ENCODE results near the gene MICAL2.

The MICAL2 gene

GRCh38 chr11:12271241-12271640, 160.9 kb downstream of the MICAL2 start:
- Histone ChIP-seq H3K9ac (ENCODE audit: low read length) (no peak overlapping the region), H3K9me3 (ENCODE audit: low read length) (no peaks in the 10 kb centered on the region), H3K27ac (ENCODE audit: low read depth, low read length) (no peak overlapping the region), H3K27me3 (ENCODE audit: control insufficient read depth in 1 of 2, insufficient read depth in 2 of 2, low read length in 2 of 2) (no peaks in the 10 kb centered on the region), H3K4me3 (ENCODE audit: low read depth in 1 of 2, low read length in 2 of 2) (no peak overlapping the region), H3K36me3 (ENCODE audit: insufficient read depth, low read length) (no peaks in the 10 kb centered on the region), H3K4me1 (ENCODE audit: insufficient read depth, low read length) (peaks cover 30% of the 10 kb centered on the region)

- peaks cover 30% of the 10 kb centered on the region for H3K4me1 ChIP-seq (ENCODE audit: insufficient read depth, low read length)
- H3K27ac ChIP-seq (ENCODE audit: low read depth, low read length) = no peak overlapping the region
- H3K9ac ChIP-seq (ENCODE audit: low read length) = no peak overlapping the region
- H3K9me3 ChIP-seq (ENCODE audit: low read length) = no peaks in the 10 kb centered on the region
- no peaks in the 10 kb centered on the region for H3K36me3 ChIP-seq (ENCODE audit: insufficient read depth, low read length)
- no peaks in the 10 kb centered on the region for H3K27me3 ChIP-seq (ENCODE audit: control insufficient read depth in 1 of 2, insufficient read depth in 2 of 2, low read length in 2 of 2)
- no peak overlapping the region for H3K4me3 ChIP-seq (ENCODE audit: low read depth in 1 of 2, low read length in 2 of 2)
Measured at GRCh38 chr11:12271826-12272366, 161.5 kb downstream of the MICAL2 start.

GRCh38 chr11:12272821-12273617, 162.6 kb downstream of the MICAL2 start:
- no peak overlapping the region for H3K4me3 ChIP-seq (ENCODE audit: low read depth in 1 of 2, low read length in 2 of 2)
- no peak overlapping the region for H3K9ac ChIP-seq (ENCODE audit: low read length)
- no peaks in the 10 kb centered on the region for H3K36me3 ChIP-seq (ENCODE audit: insufficient read depth, low read length)
- peaks cover 27% of the 10 kb centered on the region for H3K4me1 ChIP-seq (ENCODE audit: insufficient read depth, low read length)
- H3K27ac ChIP-seq (ENCODE audit: low read depth, low read length) = no peak overlapping the region
- H3K9me3 ChIP-seq (ENCODE audit: low read length) = no peaks in the 10 kb centered on the region
- H3K27me3 ChIP-seq (ENCODE audit: control insufficient read depth in 1 of 2, insufficient read depth in 2 of 2, low read length in 2 of 2) = no peaks in the 10 kb centered on the region

GRCh38 chr11:12273618-12273995, 163.2 kb downstream of the MICAL2 start:
- H3K27me3 ChIP-seq (ENCODE audit: control insufficient read depth in 1 of 2, insufficient read depth in 2 of 2, low read length in 2 of 2) = no peaks in the 10 kb centered on the region
- peaks cover 21% of the 10 kb centered on the region for H3K4me1 ChIP-seq (ENCODE audit: insufficient read depth, low read length)
- no peak overlapping the region for H3K27ac ChIP-seq (ENCODE audit: low read depth, low read length)
- no peaks in the 10 kb centered on the region for H3K36me3 ChIP-seq (ENCODE audit: insufficient read depth, low read length)
- no peak overlapping the region for H3K4me3 ChIP-seq (ENCODE audit: low read depth in 1 of 2, low read length in 2 of 2)
- H3K9me3 ChIP-seq (ENCODE audit: low read length) = no peaks in the 10 kb centered on the region
- H3K9ac ChIP-seq (ENCODE audit: low read length) = no peak overlapping the region

- Histone ChIP-seq H3K36me3 (ENCODE audit: insufficient read depth, low read length) (no peaks in the 10 kb centered on the region), H3K27me3 (ENCODE audit: control insufficient read depth in 1 of 2, insufficient read depth in 2 of 2, low read length in 2 of 2) (no peaks in the 10 kb centered on the region), H3K9ac (ENCODE audit: low read length) (no peak overlapping the region), H3K4me3 (ENCODE audit: low read depth in 1 of 2, low read length in 2 of 2) (no peak overlapping the region), H3K4me1 (ENCODE audit: insufficient read depth, low read length) (peaks cover 18% of the 10 kb centered on the region), H3K27ac (ENCODE audit: low read depth, low read length) (no peak overlapping the region), H3K9me3 (ENCODE audit: low read length) (no peaks in the 10 kb centered on the region)
Measured at GRCh38 chr11:12274056-12274455, 163.7 kb downstream of the MICAL2 start.

- no peak overlapping the region for H3K27ac ChIP-seq (ENCODE audit: low read depth, low read length)
- H3K4me1 ChIP-seq (ENCODE audit: insufficient read depth, low read length) = peaks cover 11% of the 10 kb centered on the region
- no peaks in the 10 kb centered on the region for H3K36me3 ChIP-seq (ENCODE audit: insufficient read depth, low read length)
- no peaks in the 10 kb centered on the region for H3K27me3 ChIP-seq (ENCODE audit: control insufficient read depth in 1 of 2, insufficient read depth in 2 of 2, low read length in 2 of 2)
- H3K4me3 ChIP-seq (ENCODE audit: low read depth in 1 of 2, low read length in 2 of 2) = no peak overlapping the region
- no peak overlapping the region for H3K9ac ChIP-seq (ENCODE audit: low read length)
- H3K9me3 ChIP-seq (ENCODE audit: low read length) = no peaks in the 10 kb centered on the region
Measured at GRCh38 chr11:12274558-12275197, 164.3 kb downstream of the MICAL2 start.

- Histone ChIP-seq H3K36me3 (ENCODE audit: insufficient read depth, low read length) (no peaks in the 10 kb centered on the region), H3K4me3 (ENCODE audit: low read depth in 1 of 2, low read length in 2 of 2) (no peak overlapping the region), H3K9ac (ENCODE audit: low read length) (no peak overlapping the region), H3K9me3 (ENCODE audit: low read length) (no peaks in the 10 kb centered on the region), H3K27ac (ENCODE audit: low read depth, low read length) (no peak overlapping the region), H3K27me3 (ENCODE audit: control insufficient read depth in 1 of 2, insufficient read depth in 2 of 2, low read length in 2 of 2) (no peaks in the 10 kb centered on the region), H3K4me1 (ENCODE audit: insufficient read depth, low read length) (no peaks in the 10 kb centered on the region)
Measured at GRCh38 chr11:12275818-12276217, 165.4 kb downstream of the MICAL2 start.

GRCh38 chr11:12276356-12276755, 166.0 kb downstream of the MICAL2 start:
- H3K9me3 ChIP-seq (ENCODE audit: low read length) = no peaks in the 10 kb centered on the region
- no peak overlapping the region for H3K27ac ChIP-seq (ENCODE audit: low read depth, low read length)
- no peaks in the 10 kb centered on the region for H3K27me3 ChIP-seq (ENCODE audit: control insufficient read depth in 1 of 2, insufficient read depth in 2 of 2, low read length in 2 of 2)
- H3K9ac ChIP-seq (ENCODE audit: low read length) = no peak overlapping the region
- H3K4me1 ChIP-seq (ENCODE audit: insufficient read depth, low read length) = peaks cover 2% of the 10 kb centered on the region
- H3K36me3 ChIP-seq (ENCODE audit: insufficient read depth, low read length) = no peaks in the 10 kb centered on the region
- H3K4me3 ChIP-seq (ENCODE audit: low read depth in 1 of 2, low read length in 2 of 2) = no peak overlapping the region

- peaks cover 8% of the 10 kb centered on the region for H3K4me1 ChIP-seq (ENCODE audit: insufficient read depth, low read length)
- no peaks in the 10 kb centered on the region for H3K36me3 ChIP-seq (ENCODE audit: insufficient read depth, low read length)
- no peaks in the 10 kb centered on the region for H3K27me3 ChIP-seq (ENCODE audit: control insufficient read depth in 1 of 2, insufficient read depth in 2 of 2, low read length in 2 of 2)
- H3K4me3 ChIP-seq (ENCODE audit: low read depth in 1 of 2, low read length in 2 of 2) = no peak overlapping the region
- H3K27ac ChIP-seq (ENCODE audit: low read depth, low read length) = no peak overlapping the region
- H3K9me3 ChIP-seq (ENCODE audit: low read length) = no peaks in the 10 kb centered on the region
- H3K9ac ChIP-seq (ENCODE audit: low read length) = no peak overlapping the region
Measured at GRCh38 chr11:12276831-12277475, 166.6 kb downstream of the MICAL2 start.

- no peak overlapping the region for H3K4me3 ChIP-seq (ENCODE audit: low read depth in 1 of 2, low read length in 2 of 2)
- no peaks in the 10 kb centered on the region for H3K9me3 ChIP-seq (ENCODE audit: low read length)
- H3K27me3 ChIP-seq (ENCODE audit: control insufficient read depth in 1 of 2, insufficient read depth in 2 of 2, low read length in 2 of 2) = no peaks in the 10 kb centered on the region
- H3K27ac ChIP-seq (ENCODE audit: low read depth, low read length) = no peak overlapping the region
- peaks cover 13% of the 10 kb centered on the region for H3K4me1 ChIP-seq (ENCODE audit: insufficient read depth, low read length)
- H3K36me3 ChIP-seq (ENCODE audit: insufficient read depth, low read length) = no peaks in the 10 kb centered on the region
- H3K9ac ChIP-seq (ENCODE audit: low read length) = no peak overlapping the region
Measured at GRCh38 chr11:12278766-12279671, 168.6 kb downstream of the MICAL2 start.

GRCh38 chr11:12279672-12280108, 169.3 kb downstream of the MICAL2 start:
- Histone ChIP-seq H3K9ac (ENCODE audit: low read length) (no peak overlapping the region), H3K27me3 (ENCODE audit: control insufficient read depth in 1 of 2, insufficient read depth in 2 of 2, low read length in 2 of 2) (no peaks in the 10 kb centered on the region), H3K36me3 (ENCODE audit: insufficient read depth, low read length) (no peaks in the 10 kb centered on the region), H3K27ac (ENCODE audit: low read depth, low read length) (no peak overlapping the region), H3K9me3 (ENCODE audit: low read length) (no peaks in the 10 kb centered on the region), H3K4me1 (ENCODE audit: insufficient read depth, low read length) (peaks cover 13% of the 10 kb centered on the region), H3K4me3 (ENCODE audit: low read depth in 1 of 2, low read length in 2 of 2) (no peak overlapping the region)

Data from muscle layer of colon (tissue), 2 donors.